ENCODE results near the gene TOR1AIP1. TPM values are rescaled to one million over a fixed set of nuclear protein-coding genes. Genes with fewer than 3 reads are reported as not detected.

The TOR1AIP1 gene
- total RNA-seq, 1 donor from 2014 or later = 21.6 TPM

GRCh38 chr1:179879797-179880196, 2.3 kb upstream of the TOR1AIP1 start:
- no peak overlapping the region for H3K27ac Mint-ChIP-seq
- H3K4me3 Mint-ChIP-seq = no peak overlapping the region

GRCh38 chr1:179881642-179882252, 338 bp upstream of the TOR1AIP1 start:
- Mint-ChIP-seq H3K27me3 (ENCODE audit: insufficient read depth, low read depth) (peaks cover 4% of the 10 kb centered on the region), H3K9me3 (no peaks in the 10 kb centered on the region), H3K27ac (peak overlapping the region; percentile 100), H3K4me1 (peaks cover 36% of the 10 kb centered on the region), H3K36me3 (no peaks in the 10 kb centered on the region), H3K4me3 (peak overlapping the region; percentile 99)
- Histone ChIP-seq H4K20me1 (ENCODE audit: low read depth) (no peaks in the 10 kb centered on the region), H3K9me3 (ENCODE audit: low read depth) (no peaks in the 10 kb centered on the region), H3F3A (ENCODE audit: low read depth) (peaks cover 28% of the 10 kb centered on the region), H3K4me1 (peaks cover 19% of the 10 kb centered on the region), H3K4me3 (peak overlapping the region; percentile 90), H3K27ac (peak overlapping the region; percentile 99), H3K36me3 (peaks cover 11% of the 10 kb centered on the region), H2AFZ (replicated peaks) (peak overlapping the region; percentile 80), H3K4me2 (peak overlapping the region; percentile 88), H3K9ac (peak overlapping the region; percentile 91), H3K27me3 (no peaks in the 10 kb centered on the region), H3K79me2 (ENCODE audit: low read depth) (peaks cover 30% of the 10 kb centered on the region)
- no peak for DNase-seq (ENCODE audit: low spot score)
- no peak for TF ChIP-seq EZH2 (IDR thresholded peaks at IDR 0.05)
- TF ChIP-seq CTCF (IDR thresholded peaks at IDR 0.05) = no peak
- no peak for TF ChIP-seq EZH2phosphoT487 (IDR thresholded peaks at IDR 0.05)

More at GRCh38 chr1:179879797-179880196, 2.3 kb upstream of the TOR1AIP1 start:
- peaks cover 42% of the 10 kb centered on the region for H3K79me2 ChIP-seq (ENCODE audit: low read depth)
- no peak for TF ChIP-seq EZH2 (IDR thresholded peaks at IDR 0.05)
- no peak for TF ChIP-seq EZH2phosphoT487 (IDR thresholded peaks at IDR 0.05)
- TF ChIP-seq CTCF (IDR thresholded peaks at IDR 0.05) = no peak
- H2AFZ ChIP-seq (replicated peaks) = no peak overlapping the region
- peaks cover 46% of the 10 kb centered on the region for H3K4me1 Mint-ChIP-seq
- peaks cover 3% of the 10 kb centered on the region for H3K36me3 ChIP-seq
- H3K4me1 ChIP-seq = peaks cover 28% of the 10 kb centered on the region
- peaks cover 28% of the 10 kb centered on the region for H3F3A ChIP-seq (ENCODE audit: low read depth)
- no peaks in the 10 kb centered on the region for H3K9me3 Mint-ChIP-seq
- no peak overlapping the region for H3K9ac ChIP-seq
- no peak overlapping the region for H3K4me3 ChIP-seq
- no peaks in the 10 kb centered on the region for H3K27me3 ChIP-seq
- H3K9me3 ChIP-seq (ENCODE audit: low read depth) = no peaks in the 10 kb centered on the region
- no peak overlapping the region for H3K27ac ChIP-seq
- H3K4me2 ChIP-seq = no peak overlapping the region
- H4K20me1 ChIP-seq (ENCODE audit: low read depth) = peaks cover 8% of the 10 kb centered on the region
- DNase-seq (ENCODE audit: low spot score) = no peak
- peaks cover 6% of the 10 kb centered on the region for H3K27me3 Mint-ChIP-seq (ENCODE audit: insufficient read depth, low read depth)
- H3K36me3 Mint-ChIP-seq = no peaks in the 10 kb centered on the region

- H3K4me3 Mint-ChIP-seq = peak overlapping the region; percentile 99
- TF ChIP-seq EZH2 (IDR thresholded peaks at IDR 0.05) (peak; percentile 55), EZH2phosphoT487 (IDR thresholded peaks at IDR 0.05) (no peak)
- DNase-seq (ENCODE audit: low spot score) = peak; percentile 3
These were observed 1.1 kb downstream of the TOR1AIP1 start for GRCh38 chr1:179883040-179883744.

More at GRCh38 chr1:179883040-179883744, 1.1 kb downstream of the TOR1AIP1 start:
- Histone ChIP-seq H3K4me2 (peak overlapping the region; percentile 88), H3K9me3 (ENCODE audit: low read depth) (no peaks in the 10 kb centered on the region), H3K9ac (peak overlapping the region; percentile 91), H4K20me1 (ENCODE audit: low read depth) (no peaks in the 10 kb centered on the region), H3F3A (ENCODE audit: low read depth) (peaks cover 28% of the 10 kb centered on the region), H3K27ac (peak overlapping the region; percentile 99), H3K4me1 (peaks cover 15% of the 10 kb centered on the region), H3K27me3 (no peaks in the 10 kb centered on the region), H3K36me3 (peaks cover 11% of the 10 kb centered on the region), H3K79me2 (ENCODE audit: low read depth) (peaks cover 22% of the 10 kb centered on the region), H2AFZ (replicated peaks) (peak overlapping the region; percentile 93), H3K4me3 (peak overlapping the region; percentile 90)
- Mint-ChIP-seq H3K27ac (peak overlapping the region; percentile 100), H3K4me1 (peaks cover 27% of the 10 kb centered on the region), H3K27me3 (ENCODE audit: insufficient read depth, low read depth) (no peaks in the 10 kb centered on the region), H3K9me3 (no peaks in the 10 kb centered on the region), H3K36me3 (no peaks in the 10 kb centered on the region)
